ENCODE measurements around the gene TMEM154. TPM values are rescaled to one million over a fixed set of nuclear protein-coding genes. Genes with fewer than 3 reads are reported as not detected.

The TMEM154 gene
- total RNA-seq, 4 donors from 2014 or later: 1.8 to 5.4 (median 3.9) TPM

- Histone ChIP-seq H3K4me1 (peaks cover 5 to 19% (median 12%) of the 10 kb centered on the region in 4 donors), H3K4me3 (peak overlapping the region in 1 of 4 donors; percentile 24), H3K27ac (no peak overlapping the region), H3K27me3 (no peaks in the 10 kb centered on the region), H3K9me3 (no peaks in the 10 kb centered on the region), H3K36me3 (no peaks in the 10 kb centered on the region)
- WGBS, 2 donors (ENCODE audit: low coverage in 1 of 2): 82 to 89% methylated on average over 6 of the region's 6 CpGs
- in situ Hi-C loops (cut with MboI; ENCODE audit: low pct_ligation_motif_present in 1 of 4, low pct_unique_long_range_greater_than_20kb in 1 of 4, low sequenced_read_pairs in 3 of 4) (no loop called here), intact Hi-C loops (cut with DNase I; ENCODE audit: low total_unique reads) (no loop called here)
- DNase-seq: no peak
- TF ChIP-seq POLR2AphosphoS5 (IDR thresholded peaks at IDR 0.05): no peak
- no peak for TF ChIP-seq POLR2A (IDR thresholded peaks at IDR 0.05)
- no peak for TF ChIP-seq EP300 (IDR thresholded peaks at IDR 0.05; ENCODE audit: low read depth)
- TF ChIP-seq CTCF (IDR thresholded peaks at IDR 0.05): no peak
These were observed 87.9 kb downstream of the TMEM154 start for GRCh38 chr4:152591876-152592275.

- in situ Hi-C loops (cut with MboI; ENCODE audit: low pct_ligation_motif_present in 1 of 4, low pct_unique_long_range_greater_than_20kb in 1 of 4, low sequenced_read_pairs in 3 of 4) (no loop called here), intact Hi-C loops (cut with DNase I; ENCODE audit: low total_unique reads) (no loop called here)
- Histone ChIP-seq H3K27me3 (no peaks in the 10 kb centered on the region), H3K4me3 (peak overlapping the region in 2 of 4 donors; percentile 8 to 24), H3K4me1 (peaks cover 5 to 22% (median 13%) of the 10 kb centered on the region in 4 donors), H3K36me3 (no peaks in the 10 kb centered on the region), H3K9me3 (no peaks in the 10 kb centered on the region), H3K27ac (peak overlapping the region in 1 of 4 donors; percentile 29)
- TF ChIP-seq CTCF (IDR thresholded peaks at IDR 0.05): no peak
- TF ChIP-seq POLR2AphosphoS5 (IDR thresholded peaks at IDR 0.05): peak in 1 of 3 donors; percentile 34
- 23% methylated on average over 5 to 13 of the region's 13 CpGs for WGBS, 2 donors (ENCODE audit: low coverage in 1 of 2)
- DNase-seq: peak; percentile 63
These were observed 88.4 kb downstream of the TMEM154 start for GRCh38 chr4:152591396-152591795.

- H3K27ac ChIP-seq: peak overlapping the region in 2 of 4 donors; percentile 16 to 29
- H3K4me3 ChIP-seq: no peak overlapping the region
- in situ Hi-C loops (cut with MboI; ENCODE audit: low pct_ligation_motif_present in 1 of 4, low pct_unique_long_range_greater_than_20kb in 1 of 4, low sequenced_read_pairs in 3 of 4): no loop called here
- H3K27me3 ChIP-seq: no peaks in the 10 kb centered on the region
- peaks cover 5 to 31% (median 13%) of the 10 kb centered on the region in 4 donors for H3K4me1 ChIP-seq
- TF ChIP-seq POLR2AphosphoS5 (IDR thresholded peaks at IDR 0.05) (peak in 2 of 3 donors; percentile 16 to 29), EP300 (IDR thresholded peaks at IDR 0.05; ENCODE audit: low read depth) (no peak)
- intact Hi-C loops (cut with DNase I; ENCODE audit: low total_unique reads): no loop called here
- no peak for DNase-seq
- no peaks in the 10 kb centered on the region for H3K9me3 ChIP-seq
- H3K36me3 ChIP-seq: no peaks in the 10 kb centered on the region
- 44 to 54% methylated on average over 2 to 4 of the region's 4 CpGs for WGBS, 2 donors (ENCODE audit: low coverage in 1 of 2)
These were observed 89.4 kb downstream of the TMEM154 start for GRCh38 chr4:152590179-152591031.

GRCh38 chr4:152588869-152589268 lies 90.9 kb downstream of the TMEM154 start:
- 77 to 83% methylated on average over 4 of the region's 4 CpGs for WGBS, 2 donors (ENCODE audit: low coverage in 1 of 2)
- H3K27ac ChIP-seq: no peak overlapping the region

More at GRCh38 chr4:152588869-152589268, 90.9 kb downstream of the TMEM154 start:
- Histone ChIP-seq H3K4me1 (peaks cover 5 to 34% (median 13%) of the 10 kb centered on the region in 4 donors), H3K36me3 (no peaks in the 10 kb centered on the region), H3K27me3 (no peaks in the 10 kb centered on the region), H3K4me3 (no peak overlapping the region), H3K9me3 (no peaks in the 10 kb centered on the region)
- no peak for TF ChIP-seq POLR2AphosphoS5 (IDR thresholded peaks at IDR 0.05)
- TF ChIP-seq CTCF (IDR thresholded peaks at IDR 0.05): no peak
- no peak for TF ChIP-seq EP300 (IDR thresholded peaks at IDR 0.05; ENCODE audit: low read depth)
- no peak for TF ChIP-seq POLR2A (IDR thresholded peaks at IDR 0.05)
- intact Hi-C loops (cut with DNase I; ENCODE audit: low total_unique reads) (no loop called here), in situ Hi-C loops (cut with MboI; ENCODE audit: low pct_ligation_motif_present in 1 of 4, low pct_unique_long_range_greater_than_20kb in 1 of 4, low sequenced_read_pairs in 3 of 4) (no loop called here)
- DNase-seq: no peak

Measured in transverse colon (tissue), 4 donors.